K562 (cell line): Measurements from ENCODE around the gene PRKCQ. TPM values are rescaled to one million over a fixed set of nuclear protein-coding genes. Genes with fewer than 3 reads are reported as not detected.

Source experiments
- ATAC-seq: fragments of 200-7000 bp; cut with Tn5 transposase; 3 replicates; pipeline ENCODE4 v1.9.1; 2020; ENCODE audit warnings: moderate library complexity
- Bru-seq: library from RNA; stranded (reverse); fragments of 400-500 nt; gene quantifications from one replicate; lab custom pipeline; 2021; lab: Mats Ljungman, UMichigan
- BruChase-seq, 2 experiments: library from RNA; stranded (reverse); fragments of 400-500 nt; gene quantifications; one replicate each; lab custom pipeline; 2021; lab: Mats Ljungman, UMichigan
- BruUV-seq: library from RNA; stranded (reverse); fragments of 400-500 nt; replicated peaks from 2 replicates; lab custom pipeline; 2021; lab: Mats Ljungman, UMichigan
- CTCF ChIA-PET: fragments of 300-600 bp; formaldehyde crosslinking; extraction: SDS; loops from one replicate; lab custom pipeline; 2021; ENCODE audit warnings: low intra/inter-chr PET ratio; lab: Yijun Ruan, JAX
- POLR2A ChIA-PET: fragments of 300-600, 350-650 bp; sonication (Branson Sonifier 250); formaldehyde crosslinking; extraction: SDS; loops from one replicate; lab custom pipeline; 2021; ENCODE audit warnings: antibody characterized with exemption, inconsistent platforms; lab: Yijun Ruan, JAX
- DNase-seq, 4 experiments: peaks; one replicate each; pipeline versions ENCODE4 v3.0.0 to v3.0.0-alpha.2; 2011 to 2018; ENCODE audit warnings: low spot score in 3 of 4, mixed read lengths in 3 of 4; ENCODE audit errors: extremely low read depth in 1 of 4
- FAIRE-seq: peaks from 2 replicates; lab custom pipeline; 2011; peaks lifted over from hg19 to GRCh38; lab: Jason Lieb, UNC
- H2AFZ ChIP-seq: 2 replicates; pipeline ENCODE4 v1.6.0; 2011; ENCODE audit warnings: low read depth, low read length, control low read depth, inconsistent platforms
- H3K27ac ChIP-seq: fragments of 200-600 bp; 3 replicates; pipeline ENCODE4 v1.8.0; 2011; ENCODE audit warnings: low read depth, mild to moderate bottlenecking, control low read depth, inconsistent platforms, low read length, moderate library complexity, mixed read lengths; ENCODE audit errors: extremely low read depth
- H3K27me3 ChIP-seq, 2 experiments: fragments of 300-600 bp in 1 of 2; 2 replicates in 1 of 2; 3 replicates in 1 of 2; pipeline versions ENCODE4 v1.6.0 to v1.8.0; 2011; ENCODE audit warnings: inconsistent platforms in 2 of 2, low read length in 2 of 2, mild to moderate bottlenecking in 1 of 2, mixed read lengths in 1 of 2, moderate library complexity in 1 of 2; ENCODE audit not compliant: control insufficient read depth in 2 of 2, insufficient read depth in 2 of 2
- H3K36me3 ChIP-seq: fragments of 300-600 bp; 3 replicates; pipeline ENCODE4 v1.8.0; 2011; ENCODE audit warnings: mild to moderate bottlenecking, low read length, inconsistent platforms; ENCODE audit not compliant: control insufficient read depth, insufficient read depth
- H3K4me1 ChIP-seq, 2 experiments: fragments of 200-600 bp in 1 of 2; replicated peaks in 1 of 2; 2 replicates in 1 of 2; 3 replicates in 1 of 2; pipeline versions ENCODE4 v1.5.1 to v1.8.0; 2011; ENCODE audit warnings: inconsistent platforms in 2 of 2, low read length in 2 of 2, mild to moderate bottlenecking in 1 of 2, mixed read lengths in 1 of 2, moderate library complexity in 1 of 2; ENCODE audit not compliant: control insufficient read depth in 2 of 2, insufficient read depth in 2 of 2
- H3K4me2 ChIP-seq: 2 replicates; pipeline ENCODE4 v1.6.1; 2011; ENCODE audit warnings: low read length, control low read depth, inconsistent platforms, mixed read lengths; ENCODE audit not compliant: insufficient read depth
- H3K4me3 ChIP-seq: fragments of 200-600 bp; sonication (generic), shearing (Covaris generic); 2 replicates; pipeline ENCODE4 v1.5.1; 2016; ENCODE audit warnings: control low read depth, inconsistent platforms
- H3K79me2 ChIP-seq: fragments of 200-600 bp; 3 replicates; pipeline ENCODE4 v1.8.0; 2011; ENCODE audit warnings: low read length, inconsistent platforms; ENCODE audit not compliant: control insufficient read depth, insufficient read depth
- H3K9ac ChIP-seq, 2 experiments: 2 replicates each; pipeline versions ENCODE4 v1.6.0 to v1.6.1; 2011; ENCODE audit warnings: low read depth in 2 of 2, low read length in 2 of 2, control low read depth in 1 of 2, inconsistent platforms in 1 of 2, mild to moderate bottlenecking in 1 of 2, mixed read lengths in 1 of 2; ENCODE audit not compliant: insufficient read depth in 1 of 2
- H3K9me1 ChIP-seq: one replicate; pipeline ENCODE4 v1.6.0; 2011; ENCODE audit warnings: inconsistent platforms, mild to moderate bottlenecking, low read length, moderate library complexity; ENCODE audit not compliant: control insufficient read depth, insufficient read depth
- H3K9me3 ChIP-seq: replicated peaks from 2 replicates; pipeline ENCODE4 v1.5.1; 2011; ENCODE audit warnings: low read depth, low read length, inconsistent platforms; ENCODE audit not compliant: control insufficient read depth, insufficient read depth
- H4K20me1 ChIP-seq: replicated peaks from 2 replicates; pipeline ENCODE4 v1.6.1; 2011; ENCODE audit warnings: low read length, inconsistent platforms, mixed read lengths; ENCODE audit not compliant: control insufficient read depth, insufficient read depth
- ESRRA ChIP-seq: fragments of 450-650 bp; IDR thresholded peaks from 2 replicates; pipeline ENCODE4 v1.6.1; 2014; ENCODE audit warnings: low read depth, mild to moderate bottlenecking, moderate library complexity, borderline replicate concordance
- MAZ ChIP-seq, 2 experiments: fragments of 450-650 bp in 1 of 2; sonication (generic) in 1 of 2; formaldehyde crosslinking; IDR thresholded peaks in 1 of 2; conservative IDR thresholded peaks in 1 of 2; 2 replicates each; pipeline versions ENCODE4 v1.4.0 to v1.5.0; 2020; ENCODE audit warnings: mild to moderate bottlenecking in 1 of 2, missing genetic modification reagents in 1 of 2
- NRF1 ChIP-seq, 2 experiments: fragments of 450-650 bp; IDR thresholded peaks in 1 of 2; conservative IDR thresholded peaks in 1 of 2; 2 replicates each; pipeline ENCODE4 v1.6.1; 2014; ENCODE audit warnings: mild to moderate bottlenecking in 2 of 2
- PHF8 ChIP-seq: fragments of 200-600 bp; sonication (generic); IDR thresholded peaks from 2 replicates; pipeline ENCODE4 v1.6.1; 2012; ENCODE audit warnings: mixed run types, mild to moderate bottlenecking, inconsistent platforms, low read length, moderate library complexity, borderline replicate concordance
- PML ChIP-seq: IDR thresholded peaks from 2 replicates; pipeline ENCODE4 v1.6.1; 2012; ENCODE audit warnings: low read length, inconsistent platforms
- RBBP5 ChIP-seq: fragments of 200-600 bp; sonication (generic); IDR thresholded peaks from 2 replicates; pipeline ENCODE4 v1.6.1; 2012; ENCODE audit warnings: borderline replicate concordance, mild to moderate bottlenecking, low read length, control low read depth, inconsistent platforms; ENCODE audit not compliant: insufficient read depth, poor library complexity, severe bottlenecking
- TOE1 ChIP-seq, 2 experiments: fragments of 450-650 bp in 1 of 2; sonication (generic) in 1 of 2; formaldehyde crosslinking in 1 of 2; IDR thresholded peaks; 2 replicates each; pipeline versions ENCODE4 v1.7.1 to v1.8.0; 2016 to 2022; ENCODE audit warnings: borderline replicate concordance in 2 of 2, mild to moderate bottlenecking in 2 of 2, antibody characterized with exemption in 1 of 2, inconsistent platforms in 1 of 2, low read depth in 1 of 2, missing genetic modification reagents in 1 of 2, moderate library complexity in 1 of 2
- ZBTB11 ChIP-seq, 3 experiments: fragments of 200-800 bp in 1 of 3; fragments of 250-450 bp in 1 of 3; fragments of 450-650 bp in 1 of 3; sonication (Bioruptor Pico) in 1 of 3; sonication (Bioruptor generic) in 1 of 3; formaldehyde crosslinking in 1 of 3; IDR thresholded peaks; 2 replicates each; pipeline versions ENCODE4 v1.6.1 to v1.8.0; 2016 to 2022; ENCODE audit warnings: mild to moderate bottlenecking in 2 of 3, missing genetic modification characterization in 2 of 3, missing compliant biosample characterization in 1 of 3, moderate library complexity in 1 of 3
- ZNF395 ChIP-seq: fragments of 200-800 bp; sonication (Bioruptor generic); IDR thresholded peaks from 2 replicates; pipeline ENCODE4 v1.6.1; 2017; ENCODE audit warnings: missing genetic modification characterization, missing compliant biosample characterization
- WGBS: fragments of 100-300 bp; shearing (Covaris generic); methylation state at CpG from one replicate; pipeline ENCODE4 v1.1.6; 2016; ENCODE audit warnings: low coverage, mixed read lengths; ENCODE audit not compliant: insufficient coverage; ENCODE audit errors: missing lambda C conversion rate; 5-methylcytosine and 5-hydroxymethylcytosine counted together
- in situ Hi-C: fragments of 300-500 bp; cut with MboI; formaldehyde crosslinking; loops from 4 replicates; pipeline ENCODE4 v1.15.0; 2018; ENCODE audit warnings: inconsistent platforms, mixed read lengths
- intact Hi-C: fragments of 100-400 bp; cut with micrococcal nuclease; formaldehyde crosslinking; loops from 2 replicates; pipeline ENCODE4 v1.14.2; 2022
- long read RNA-seq, 3 experiments: library from polyadenylated mRNA in 2 of 3; library from RNA in 1 of 3; unstranded in 2 of 3; stranded (forward) in 1 of 3; transcript quantifications; one replicate each; pipeline ENCODE4 v2.0.0, GENCODE V29; 2019 to 2022
- polyA minus RNA-seq, 3 experiments: library from RNA; depleted of rRNA, polyadenylated mRNA; stranded (reverse); fragments of >200 nt; gene quantifications; 2 replicates each; pipeline ENCODE4 v1.2.3, GENCODE V29; 2011
- polyA plus RNA-seq, 8 experiments: library from polyadenylated mRNA; depleted of rRNA in 4 of 8; stranded (reverse) in 5 of 8; unstranded in 3 of 8; fragments of >200 nt; fragmentation: Nextera tagmentation in 2 of 8; fragmentation: Illumina TruSeq in 1 of 8; extraction: Ambion mirVana in 2 of 8; extraction: Trizol in 1 of 8; gene quantifications; 2 replicates each; pipeline versions ENCODE4 v1.2.1 to v1.2.3, GENCODE V29; 2011 to 2014; ENCODE audit warnings: inconsistent platforms in 1 of 8, missing spikeins in 1 of 8
- total RNA-seq, 7 experiments: library from RNA; depleted of rRNA in 6 of 7; stranded (reverse); fragments of >200 nt in 6 of 7; fragmentation: Illumina TruSeq in 2 of 7; extraction: Trizol in 2 of 7; gene quantifications; 2 replicates each; pipeline versions ENCODE4 v1.2.1 to v1.2.3, GENCODE V29; 2011 to 2021; ENCODE audit warnings: low replicate concordance in 1 of 7

PRKCQ gene
- total RNA-seq (2011; cell fraction: chromatin; rRNA removed; ENCODE audit: low replicate concordance), result 22.7 and 27.9 TPM in 2 replicates
- 13.4 and 13.5 TPM in 2 replicates for total RNA-seq (2011; cell fraction: nucleolus; rRNA removed)
- 12.6 and 14.3 TPM in 2 replicates for total RNA-seq (2011; cell fraction: nucleoplasm; rRNA removed)
- total RNA-seq (2014; rRNA removed) (14.5 and 15.1 TPM in 2 replicates), total RNA-seq (2014; rRNA removed; fragmentation: Illumina TruSeq; extraction: Trizol) (17.1 and 19.2 TPM in 2 replicates), total RNA-seq (2015; rRNA removed; fragmentation: Illumina TruSeq; extraction: Trizol) (15.0 and 15.2 TPM in 2 replicates), total RNA-seq (2021) (13.6 and 14.6 TPM in 2 replicates), polyA plus RNA-seq (2011; rRNA removed) (21.4 and 23.3 TPM in 2 replicates), polyA plus RNA-seq (2014; fragmentation: Illumina TruSeq; extraction: Trizol) (17.8 and 18.4 TPM in 2 replicates), polyA plus RNA-seq (2014; fragmentation: Nextera tagmentation; extraction: Ambion mirVana) (1 to 10 TPM; 4.4 to 6.7 TPM), polyA plus RNA-seq (2014; rRNA removed) (11.4 and 11.9 TPM in 2 replicates), polyA minus RNA-seq (2011; rRNA and poly(A)+ RNA removed) (43.8 and 44.1 TPM in 2 replicates), Bru-seq, nascent RNA (percentile 68 among the genes with signal in this experiment), BruChase-seq, experiment 1, labeled RNA remaining after a 2-hour chase (percentile 68 among the genes with signal in this experiment), BruChase-seq, experiment 2, labeled RNA remaining after a 6-hour chase (percentile 66 among the genes with signal in this experiment)
- 9.7 and 15.2 TPM in 2 replicates for polyA plus RNA-seq (2011; cell fraction: cytosol; rRNA removed)
- polyA plus RNA-seq (2011; cell fraction: nucleus; rRNA removed), result 10.9 and 13.8 TPM in 2 replicates
- 9.8 and 12.5 TPM in 2 replicates for polyA plus RNA-seq (2012)
- polyA minus RNA-seq (2011; cell fraction: cytosol; rRNA and poly(A)+ RNA removed), result 13.0 and 13.3 TPM in 2 replicates
- 9.7 and 15.8 TPM in 2 replicates for polyA minus RNA-seq (2011; cell fraction: nucleus; rRNA and poly(A)+ RNA removed)
- long read RNA-seq, experiment 1, transcript PRKCQ-201 (18 exons, 3,285 nt), result major isoform, 8 of 39 reads
- long read RNA-seq, experiment 1, partial matches to known transcripts, result 21 of 39 reads
- long read RNA-seq, experiment 1, other reads (novel, unspliced or antisense), result 8 of 39 reads
- long read RNA-seq, experiment 2, partial matches to known transcripts, result 6 of 18 reads
- long read RNA-seq, experiment 2, other reads (novel, unspliced or antisense), result 12 of 18 reads
- long read RNA-seq, experiment 3, partial matches to known transcripts, result 2 of 4 reads
- long read RNA-seq, experiment 3, other reads (novel, unspliced or antisense), result 1 of 4 reads

GRCh38 chr10:6579904-6580278 is at the start of gene PRKCQ:
Gene PRKCQ (minus strand): TSS chr10:6580276. CDS start chr10:6515135, 65,141 bp downstream.
- no TSS peak for BruUV-seq
- POLR2A ChIA-PET, result interaction anchor here (0.6 to 1.9 kb wide), 5 partner anchors 9 to 1754 kb away, joined by 3 to 5 read pairs (median 4); no protein-coding TSS in a partner anchor
- ATAC-seq, result no peak; the same call in 2 of the 3 replicates
- peak within 1 kb of the TSS; percentile 84 for H3K4me3 ChIP-seq
- in situ Hi-C loops (no loop called here), intact Hi-C loops (loop anchor here (2.0 to 5.0 kb wide), 4 partner anchors 63 to 133 kb away; no protein-coding TSS in a partner anchor)
- no peak for DNase-seq
- no peaks in the 10 kb centered on the region; the same call in 1 of the 2 replicates for H4K20me1 ChIP-seq
- no peak for FAIRE-seq
- peak within 1 kb of the TSS; percentile 94 for H3K4me2 ChIP-seq
- H3K9ac ChIP-seq, result peak within 1 kb of the TSS; percentile 94 to 95
- no peaks in the 10 kb centered on the region for H3K9me1 ChIP-seq
- H3K27ac ChIP-seq, result peak within 1 kb of the TSS; percentile 86
- 0% methylated on average over 29 of the region's 41 CpGs for WGBS
- CTCF ChIA-PET, result no interaction called here
- H2AFZ ChIP-seq, result peak within 1 kb of the TSS; percentile 86
- H3K9me3 ChIP-seq, result no peaks in the 10 kb centered on the region
- H3K4me1 ChIP-seq, result peaks cover 18 to 26% of the 10 kb centered on the region in 2 experiments
- peaks cover 75% of the 10 kb centered on the region for H3K79me2 ChIP-seq
- H3K36me3 ChIP-seq, result peaks cover 29% of the 10 kb centered on the region
- H3K27me3 ChIP-seq, result no peaks in the 10 kb centered on the region
- TF ChIP-seq PML (no peak), TOE1 (IDR thresholded peaks at IDR 0.05; ENCODE audit: borderline replicate concordance) (no peak), TOE1 (CRISPR knock-in tag; IDR thresholded peaks at IDR 0.05; ENCODE audit: borderline replicate concordance, low read depth) (no peak), MAZ (CRISPR knock-in tag; conservative IDR thresholded peaks at IDR 0.05 in 1 of 2, IDR thresholded peaks at IDR 0.05 in 1 of 2) (0 out of 4 replicates have a peak, but pooled peaks of 1 of the 2 experiments have one; percentile 46), PHF8 (peak; percentile 62; the same call in 1 of the 2 replicates), ESRRA (0 out of 2 replicates have a peak, but pooled peaks have one; percentile 5), NRF1 (conservative IDR thresholded peaks at IDR 0.05 in 1 of 2, IDR thresholded peaks at IDR 0.05 in 1 of 2) (peak; percentile 73 to 75), RBBP5 (peak; percentile 19), ZNF395 (CRISPR knock-in tag) (0 out of 2 replicates have a peak, but pooled peaks have one; percentile 39), ZBTB11 (CRISPR knock-in tag; IDR thresholded peaks at IDR 0.05) (peak in 1 of 3 experiments; percentile 63; a peak in 1 of 6 replicates)
